Measurements from ENCODE around the gene LIX1.

DNA sequence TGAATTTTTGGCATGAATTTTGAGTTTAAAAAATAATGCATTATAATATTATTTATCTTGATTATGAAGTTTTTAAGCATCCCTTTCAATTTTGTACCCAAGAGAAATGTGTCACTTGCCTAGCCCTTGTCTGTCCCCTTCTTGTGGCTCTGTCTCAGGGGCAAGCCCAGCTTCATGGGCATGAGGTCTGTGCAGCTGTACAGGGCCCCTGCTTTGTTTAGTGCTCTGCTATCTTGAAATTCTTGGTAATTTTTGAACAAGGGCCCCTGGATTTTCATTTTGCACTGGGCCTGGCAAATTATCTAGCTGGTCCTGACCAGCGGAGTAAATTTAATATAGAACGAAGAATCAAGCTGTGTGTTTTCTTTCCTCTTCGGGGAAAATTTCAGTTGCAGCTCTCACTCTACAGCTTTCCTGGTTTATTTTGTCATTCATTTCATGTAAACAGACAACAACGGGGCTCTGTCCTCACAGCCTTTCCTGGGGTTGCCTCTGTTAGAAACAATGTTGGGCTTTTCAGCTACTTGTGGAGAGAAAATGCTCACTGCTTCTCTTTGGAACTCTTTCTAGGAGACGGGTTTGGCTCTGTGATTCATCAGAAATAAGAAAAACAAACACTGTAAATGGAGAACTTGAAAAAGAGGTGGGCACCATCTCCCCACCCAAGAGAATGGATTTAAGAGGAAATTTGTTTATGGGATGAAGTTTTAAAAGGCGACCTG is 41.1 kb downstream of the LIX1 start:
- no peak for TF ChIP-seq CTCF (IDR thresholded peaks at IDR 0.05)
- no peak for TF ChIP-seq POLR2A (IDR thresholded peaks at IDR 0.05)

Measured in prostate gland (tissue), 2 donors.